Karpas-422 (cell line): Measurements from ENCODE around the gene NCBP2L. TPM values are rescaled to one million over a fixed set of nuclear protein-coding genes. Genes with fewer than 3 reads are reported as not detected.

Experiments
- DNase-seq: peaks from one replicate; pipeline ENCODE4 v3.0.0-alpha.2; 2015
- H2AFZ ChIP-seq: fragments of 200-600 bp; sonication (generic); 2 replicates; pipeline ENCODE4 v1.6.1; 2014; ENCODE audit warnings: antibody characterized with exemption, low read length, mixed read lengths
- H3K27ac ChIP-seq: fragments of 200-600 bp; sonication (generic); 2 replicates; pipeline ENCODE4 v1.5.1; 2014; ENCODE audit warnings: mild to moderate bottlenecking, low read length, moderate library complexity
- H3K27me3 ChIP-seq: fragments of 200-600 bp; sonication (generic); 2 replicates; pipeline ENCODE4 v1.6.1; 2014; ENCODE audit warnings: low read length, mixed read lengths
- H3K36me3 ChIP-seq: fragments of 200-600 bp; sonication (generic); 2 replicates; pipeline ENCODE4 v1.6.1; 2014; ENCODE audit warnings: low read length, mixed read lengths; ENCODE audit not compliant: insufficient read depth
- H3K4me1 ChIP-seq: fragments of 200-600 bp; sonication (generic); 2 replicates; pipeline ENCODE4 v1.6.1; 2014; ENCODE audit warnings: mild to moderate bottlenecking, low read length, mixed read lengths
- H3K4me2 ChIP-seq: fragments of 200-600 bp; sonication (generic); 2 replicates; pipeline ENCODE4 v1.6.1; 2014; ENCODE audit warnings: low read length, low read depth, mild to moderate bottlenecking; ENCODE audit not compliant: poor library complexity, severe bottlenecking
- H3K4me3 ChIP-seq: fragments of 200-600 bp; sonication (generic); 2 replicates; pipeline ENCODE4 v1.5.1; 2014; ENCODE audit warnings: mild to moderate bottlenecking, antibody characterized with exemption, low read length, mixed read lengths
- H3K79me2 ChIP-seq: fragments of 200-600 bp; sonication (generic); 2 replicates; pipeline ENCODE4 v1.6.1; 2014; ENCODE audit warnings: mild to moderate bottlenecking, low read length, mixed read lengths
- H3K9ac ChIP-seq: fragments of 200-600 bp; sonication (generic); 2 replicates; pipeline ENCODE4 v1.6.0; 2014; ENCODE audit warnings: low read length
- H3K9me2 ChIP-seq: fragments of 200-600 bp; sonication (generic), shearing (Covaris generic); replicated peaks from 2 replicates; pipeline ENCODE4 v1.6.0; 2014; ENCODE audit warnings: mild to moderate bottlenecking, low read length, moderate library complexity; ENCODE audit not compliant: insufficient read depth
- H3K9me3 ChIP-seq: fragments of 300-700, 200-600 bp; sonication (generic); 2 replicates; pipeline ENCODE4 v1.6.1; 2014; ENCODE audit warnings: low read length, mixed read lengths
- H4K20me1 ChIP-seq: fragments of 200-600 bp; sonication (generic); 2 replicates; pipeline ENCODE4 v1.6.1; 2014; ENCODE audit warnings: mild to moderate bottlenecking, antibody characterized with exemption, low read length, low read depth; ENCODE audit not compliant: insufficient read depth
- total RNA-seq: library from RNA; depleted of rRNA; stranded (reverse); fragments of >200 nt; shearing (Covaris generic); gene quantifications from 2 replicates; pipeline ENCODE4 v1.2.3, GENCODE V29; 2014; ENCODE audit warnings: low replicate concordance

The NCBP2L gene
- total RNA-seq, 1 experiment from 2014 or later, result not detected

DNA sequence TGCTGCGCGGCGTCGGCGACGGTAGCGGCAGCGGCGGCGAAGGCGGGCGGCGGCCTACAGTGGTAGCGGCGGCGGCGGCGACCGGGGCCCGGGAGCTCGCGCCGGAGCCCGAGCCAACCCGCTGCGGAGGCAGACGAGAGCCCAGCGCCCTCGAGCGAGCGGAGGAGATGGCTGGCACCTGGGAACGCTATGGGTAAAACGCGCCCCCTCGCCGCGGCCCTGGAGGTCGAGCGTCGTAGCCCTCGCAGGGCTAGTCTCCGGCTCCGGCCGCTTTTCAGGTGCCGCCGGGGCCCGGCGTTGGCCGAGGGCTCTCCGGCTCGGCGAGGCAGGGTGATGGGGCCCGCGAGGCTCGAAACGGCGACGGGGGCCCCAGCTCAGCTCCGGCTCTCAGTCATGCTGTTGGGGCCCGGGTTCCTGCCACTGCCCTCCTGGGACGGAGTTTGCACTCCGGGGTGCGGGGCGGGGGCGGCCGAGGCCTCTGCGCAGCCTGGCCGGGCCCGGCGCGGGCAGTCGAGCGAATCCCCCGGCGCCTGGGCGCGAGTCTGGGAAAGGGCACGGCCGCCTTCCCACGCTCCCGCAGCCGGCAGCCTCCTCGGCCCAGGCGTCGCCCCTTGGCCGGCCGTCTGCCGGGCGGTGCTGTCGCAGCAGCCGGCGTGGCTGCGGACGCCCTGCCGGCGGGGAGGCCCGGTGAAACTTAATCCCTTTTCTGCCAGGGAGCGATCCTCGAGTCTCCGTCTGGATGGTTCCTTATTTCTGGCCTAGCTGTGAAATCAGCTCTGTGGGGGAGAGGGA is 48.9 kb downstream of the NCBP2L start:
- H3K9ac ChIP-seq, result peak overlapping the region; percentile 33; the same call in 1 of the 2 replicates
- H3K4me1 ChIP-seq, result peaks cover 12% of the 10 kb centered on the region; the same call in 1 of the 2 replicates
- no peaks in the 10 kb centered on the region for H3K9me3 ChIP-seq
- H3K79me2 ChIP-seq, result no peaks in the 10 kb centered on the region
- peak overlapping the region; percentile 66 for H3K4me2 ChIP-seq
- H3K27me3 ChIP-seq, result no peaks in the 10 kb centered on the region
- DNase-seq, result peak; percentile 45
- no peaks in the 10 kb centered on the region for H3K36me3 ChIP-seq
- peak overlapping the region; percentile 60; the same call in 1 of the 2 replicates for H3K4me3 ChIP-seq
- H4K20me1 ChIP-seq, result no peaks in the 10 kb centered on the region
- H3K9me2 ChIP-seq, result no peaks in the 10 kb centered on the region
- peak overlapping the region; percentile 43; the same call in 1 of the 2 replicates for H2AFZ ChIP-seq
- no peak overlapping the region for H3K27ac ChIP-seq

DNA sequence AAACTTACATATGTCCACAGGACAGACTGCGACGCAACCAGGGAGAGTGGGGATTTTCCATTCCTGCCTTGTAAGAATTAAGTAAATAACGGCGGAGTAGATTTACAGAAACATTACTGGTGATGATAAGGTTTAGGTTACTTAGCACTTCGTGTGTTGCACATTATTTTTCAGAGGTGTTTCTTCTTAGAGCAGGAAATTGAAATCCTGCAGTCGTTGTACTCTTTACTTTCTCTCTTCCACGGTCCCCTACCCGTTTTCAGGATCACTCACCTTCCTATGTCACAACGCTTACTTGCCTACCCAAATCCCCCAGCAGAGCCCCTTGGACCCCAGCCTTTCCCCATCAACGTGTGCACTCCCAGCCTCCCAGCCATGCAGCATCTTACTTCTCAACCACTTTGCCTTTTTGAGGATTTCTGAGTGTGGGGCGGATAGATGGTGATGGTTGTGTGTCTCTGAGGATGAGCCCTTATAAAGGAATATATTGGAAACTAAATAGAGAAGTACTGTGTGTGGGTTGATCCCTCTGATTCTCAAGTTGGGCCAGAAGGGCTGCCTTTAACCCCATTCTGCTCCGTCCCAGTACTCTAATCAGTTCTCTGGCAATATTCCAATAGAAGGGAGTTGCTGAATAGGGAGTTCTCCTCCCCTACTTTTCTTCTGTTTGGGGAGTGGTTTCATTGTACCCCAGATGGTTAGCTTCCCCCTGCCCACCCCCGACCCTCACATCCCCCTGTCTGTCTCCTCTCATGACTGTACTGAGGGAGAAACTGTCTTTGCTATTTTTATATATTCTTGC is 49.7 kb downstream of the NCBP2L start:
- H3K4me3 ChIP-seq, result peak overlapping the region; percentile 60; the same call in 1 of the 2 replicates
- no peaks in the 10 kb centered on the region for H4K20me1 ChIP-seq

DNA sequence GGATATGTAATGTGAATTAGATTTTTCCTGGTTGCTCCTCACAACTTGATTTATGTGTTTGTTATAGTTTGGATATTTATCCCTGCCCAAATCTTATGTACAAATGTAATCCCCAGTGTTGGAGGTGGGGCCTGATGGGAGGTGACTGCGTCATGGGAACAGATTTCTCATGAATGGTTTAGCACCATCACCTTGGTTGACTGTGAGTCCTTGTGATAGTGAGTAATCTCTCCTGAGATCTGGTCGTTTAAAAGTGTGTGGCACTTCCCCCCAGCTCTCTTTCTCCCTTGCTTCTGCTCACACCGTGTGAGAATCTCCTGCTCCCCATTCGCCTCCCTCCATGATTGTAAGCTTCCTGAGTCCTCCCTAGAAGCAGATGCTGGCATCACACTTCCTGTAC is 50.3 kb downstream of the NCBP2L start:
- H3K4me1 ChIP-seq, result peaks cover 12% of the 10 kb centered on the region; the same call in 1 of the 2 replicates
- H4K20me1 ChIP-seq, result no peaks in the 10 kb centered on the region
- no peaks in the 10 kb centered on the region for H3K9me2 ChIP-seq

More for the DNA sequence above, 49.7 kb downstream of the NCBP2L start:
- Histone ChIP-seq H3K27me3 (no peaks in the 10 kb centered on the region), H3K27ac (no peak overlapping the region), H3K4me1 (peaks cover 12% of the 10 kb centered on the region; the same call in 1 of the 2 replicates), H3K9ac (0 out of 2 replicates have a peak overlapping the region, but pooled peaks have one; percentile 33), H3K9me3 (no peaks in the 10 kb centered on the region), H2AFZ (0 out of 2 replicates have a peak overlapping the region, but pooled peaks have one; percentile 43), H3K4me2 (peak overlapping the region; percentile 66), H3K36me3 (no peaks in the 10 kb centered on the region), H3K79me2 (no peaks in the 10 kb centered on the region), H3K9me2 (no peaks in the 10 kb centered on the region)
- DNase-seq, result no peak

DNA sequence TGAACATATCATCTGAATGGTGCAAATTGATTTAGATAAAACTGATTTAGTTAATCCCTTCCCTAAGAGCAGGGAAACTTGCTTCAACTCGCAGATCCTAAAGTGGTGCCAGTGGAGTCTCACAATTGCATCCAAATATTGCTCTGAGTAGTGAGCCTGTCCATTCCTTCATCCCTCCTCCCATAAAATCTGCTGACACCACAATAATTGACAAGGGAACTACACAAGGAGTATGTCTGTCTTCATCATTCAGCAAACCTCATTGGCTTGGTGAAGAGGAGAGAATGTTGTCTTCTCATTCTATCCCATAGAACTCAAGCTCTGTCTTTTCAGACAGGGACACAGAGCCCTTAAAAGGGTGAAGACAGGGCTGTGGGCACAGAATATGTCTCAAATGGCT is 52.3 kb downstream of the NCBP2L start:
- Histone ChIP-seq H4K20me1 (no peaks in the 10 kb centered on the region), H3K9me2 (no peaks in the 10 kb centered on the region), H3K4me1 (peaks cover 12% of the 10 kb centered on the region; the same call in 1 of the 2 replicates), H3K36me3 (no peaks in the 10 kb centered on the region), H3K4me3 (no peak overlapping the region), H2AFZ (no peak overlapping the region), H3K79me2 (no peaks in the 10 kb centered on the region), H3K27ac (no peak overlapping the region), H3K27me3 (no peaks in the 10 kb centered on the region), H3K4me2 (no peak overlapping the region), H3K9me3 (no peaks in the 10 kb centered on the region), H3K9ac (no peak overlapping the region)
- DNase-seq, result no peak

More for the DNA sequence above, 50.3 kb downstream of the NCBP2L start:
- Histone ChIP-seq H3K9me3 (no peaks in the 10 kb centered on the region), H3K27ac (no peak overlapping the region), H3K4me3 (no peak overlapping the region), H2AFZ (no peak overlapping the region), H3K4me2 (no peak overlapping the region), H3K9ac (no peak overlapping the region), H3K36me3 (no peaks in the 10 kb centered on the region), H3K79me2 (no peaks in the 10 kb centered on the region), H3K27me3 (no peaks in the 10 kb centered on the region)
- no peak for DNase-seq

DNA sequence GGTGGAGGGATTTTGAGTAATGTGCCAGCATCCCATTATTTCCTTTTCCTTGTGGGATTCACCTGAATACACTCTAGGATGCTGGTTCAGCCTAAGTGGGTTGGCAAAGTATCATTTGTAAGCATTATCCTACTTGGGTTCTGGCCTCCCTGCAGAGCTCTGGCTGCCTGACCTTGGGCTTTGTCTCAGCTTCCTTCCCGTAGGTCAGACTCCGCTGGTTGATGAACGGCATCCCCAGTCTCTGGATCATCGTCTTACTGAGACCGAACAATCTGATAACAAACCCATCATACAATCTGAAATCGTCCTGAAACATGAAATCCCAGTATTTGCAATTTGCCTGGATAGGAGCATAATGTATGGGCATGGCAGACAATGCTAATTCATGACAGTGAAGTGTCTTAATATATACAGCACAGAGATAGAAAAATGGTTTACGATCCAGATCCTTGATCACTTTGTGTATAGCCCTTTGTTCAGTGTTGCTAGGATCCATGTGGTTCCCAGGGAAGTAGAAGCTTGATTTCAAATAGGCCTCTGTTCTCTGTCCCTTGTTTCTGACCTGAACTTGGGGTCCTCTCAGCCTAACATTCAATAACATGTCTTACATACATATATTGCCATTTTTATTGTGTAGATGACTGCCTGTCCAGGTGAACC is 53.7 kb downstream of the NCBP2L start:
- Histone ChIP-seq H2AFZ (no peak overlapping the region), H3K4me3 (no peak overlapping the region), H4K20me1 (no peaks in the 10 kb centered on the region), H3K9me2 (no peaks in the 10 kb centered on the region), H3K9ac (no peak overlapping the region), H3K27me3 (no peaks in the 10 kb centered on the region), H3K79me2 (no peaks in the 10 kb centered on the region), H3K9me3 (no peaks in the 10 kb centered on the region), H3K4me2 (no peak overlapping the region), H3K4me1 (peaks cover 7% of the 10 kb centered on the region; the same call in 1 of the 2 replicates), H3K27ac (no peak overlapping the region), H3K36me3 (no peaks in the 10 kb centered on the region)
- no peak for DNase-seq

DNA sequence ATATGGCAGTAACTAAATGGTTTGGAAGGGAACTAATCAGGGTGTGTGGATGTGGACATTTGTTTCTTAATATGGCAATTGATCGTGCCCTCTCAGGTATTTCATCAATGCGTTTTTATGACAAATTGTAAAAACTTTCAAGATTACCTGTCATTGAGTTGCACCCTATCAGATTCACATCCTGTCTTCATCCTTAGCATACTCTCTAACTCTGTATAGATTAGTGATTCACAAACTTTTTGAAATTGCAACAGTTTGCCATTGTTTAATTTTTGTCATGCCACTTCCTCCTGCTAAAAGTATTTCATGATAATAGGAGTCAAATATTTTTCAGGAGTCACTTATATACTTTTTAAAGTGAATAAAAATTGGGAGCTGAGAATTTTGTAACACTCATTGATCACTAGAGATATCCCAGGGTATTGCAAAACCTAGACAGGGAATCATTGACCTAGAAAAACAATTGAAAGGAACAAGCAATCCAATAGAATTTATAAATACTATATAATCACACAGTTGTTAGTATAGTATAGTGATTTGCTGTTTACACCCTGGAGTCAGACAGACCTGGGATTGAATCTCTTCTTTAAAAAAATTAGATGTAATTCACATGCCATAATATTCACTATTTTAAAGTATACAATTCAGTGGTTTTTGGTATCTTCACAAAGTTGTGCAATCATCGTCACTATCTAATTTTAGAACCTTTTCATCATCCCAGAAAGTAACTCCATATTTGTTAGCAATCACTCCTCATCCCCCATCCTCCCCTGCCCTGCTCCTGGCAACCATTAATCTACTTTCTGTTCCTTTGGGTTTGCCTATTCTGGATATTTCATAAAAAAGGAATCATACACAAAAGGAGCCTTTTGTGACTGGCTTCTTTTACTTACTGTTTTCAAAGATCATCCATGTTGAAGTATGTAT is 57.0 kb downstream of the NCBP2L start:
- no peaks in the 10 kb centered on the region for H4K20me1 ChIP-seq
- no peaks in the 10 kb centered on the region for H3K36me3 ChIP-seq
- no peak for DNase-seq
- H3K27ac ChIP-seq, result no peak overlapping the region
- H3K4me1 ChIP-seq, result no peaks in the 10 kb centered on the region
- H2AFZ ChIP-seq, result no peak overlapping the region
- H3K4me2 ChIP-seq, result no peak overlapping the region
- H3K9me2 ChIP-seq, result no peaks in the 10 kb centered on the region
- H3K27me3 ChIP-seq, result no peaks in the 10 kb centered on the region
- no peaks in the 10 kb centered on the region for H3K79me2 ChIP-seq
- no peaks in the 10 kb centered on the region for H3K9me3 ChIP-seq
- H3K4me3 ChIP-seq, result no peak overlapping the region
- H3K9ac ChIP-seq, result no peak overlapping the region

DNA sequence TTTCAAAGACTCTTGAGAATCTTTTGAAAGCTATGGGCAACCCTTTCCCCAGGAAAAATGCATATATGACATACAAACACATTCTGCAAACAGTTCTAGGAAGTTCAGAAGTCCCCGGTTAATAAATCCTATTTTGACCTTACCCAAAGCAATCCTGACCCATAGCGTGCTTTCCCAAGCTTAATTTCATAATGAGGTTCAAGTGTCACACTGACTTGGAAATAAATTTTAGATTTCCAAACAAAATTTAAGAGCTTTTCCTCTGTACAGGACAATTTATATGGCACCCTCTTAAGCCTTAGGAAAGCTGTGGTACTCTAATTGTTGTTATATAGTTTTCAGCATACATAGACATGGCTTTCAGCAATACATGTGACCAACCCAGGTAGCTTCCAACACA is 59.4 kb downstream of the NCBP2L start:
- Histone ChIP-seq H3K79me2 (no peaks in the 10 kb centered on the region), H3K27ac (no peak overlapping the region), H3K4me3 (no peak overlapping the region), H2AFZ (no peak overlapping the region), H3K4me2 (no peak overlapping the region), H3K27me3 (no peaks in the 10 kb centered on the region), H3K9me3 (no peaks in the 10 kb centered on the region), H3K9ac (no peak overlapping the region), H3K4me1 (no peaks in the 10 kb centered on the region), H3K9me2 (no peaks in the 10 kb centered on the region), H3K36me3 (no peaks in the 10 kb centered on the region), H4K20me1 (no peaks in the 10 kb centered on the region)
- DNase-seq, result no peak
